ENCODE measurements around the gene CTCFL. TPM values are rescaled to one million over a fixed set of nuclear protein-coding genes. Genes with fewer than 3 reads are reported as not detected.
"Not testable (repeated sequence)": the region's sequence is repeated elsewhere in the genome, so short reads cannot be mapped to it uniquely, and the experiment has no call there.

CTCFL gene
- polyA plus RNA-seq, 1 donor = 2.8 TPM

- no peak for DNase-seq
These were observed 12.1 kb upstream of the CTCFL start for GRCh38 chr20:57536771-57537724.

GRCh38 chr20:57536120-57536708 lies 11.3 kb upstream of the CTCFL start:
- DNase-seq = no peak

- no peak for DNase-seq
These were observed 10.4 kb upstream of the CTCFL start for GRCh38 chr20:57535297-57535696.

- DNase-seq = no peak
These were observed 7.2 kb upstream of the CTCFL start for GRCh38 chr20:57532104-57532503.

GRCh38 chr20:57530327-57530981 lies 5.5 kb upstream of the CTCFL start:
- no peak for DNase-seq

- no peak for DNase-seq
These were observed 4.9 kb upstream of the CTCFL start for GRCh38 chr20:57529810-57530209.

GRCh38 chr20:57529160-57529585 lies 4.2 kb upstream of the CTCFL start:
- no peak for DNase-seq

GRCh38 chr20:57528148-57528547 lies 3.2 kb upstream of the CTCFL start:
- no peak for DNase-seq

- no peak for DNase-seq
These were observed 2.8 kb upstream of the CTCFL start for GRCh38 chr20:57527728-57528127.

GRCh38 chr20:57526885-57527460 lies 2.0 kb upstream of the CTCFL start:
- no peak for DNase-seq

- DNase-seq = no peak
These were observed 1.3 kb upstream of the CTCFL start for GRCh38 chr20:57526087-57526884.

- DNase-seq = no peak
These were observed 567 bp upstream of the CTCFL start for GRCh38 chr20:57525328-57526086.

- DNase-seq = no peak
These were observed 1.2 kb downstream of the CTCFL start for GRCh38 chr20:57523782-57524181.

- no peak for DNase-seq
These were observed 2.4 kb downstream of the CTCFL start for GRCh38 chr20:57522380-57523140.

GRCh38 chr20:57517904-57518303 lies 7.0 kb downstream of the CTCFL start:
- no peak for DNase-seq

GRCh38 chr20:57514273-57514751 lies 10.6 kb downstream of the CTCFL start:
- peak; percentile 65 for DNase-seq

GRCh38 chr20:57513199-57513598 lies 11.7 kb downstream of the CTCFL start:
- no peak for DNase-seq

GRCh38 chr20:57512432-57512831 lies 12.5 kb downstream of the CTCFL start:
- no peak for DNase-seq

- DNase-seq = not testable (repeated sequence)
These were observed 13.2 kb downstream of the CTCFL start for GRCh38 chr20:57511709-57512108.

- no peak for DNase-seq
These were observed 15.2 kb downstream of the CTCFL start for GRCh38 chr20:57509665-57510237.
